Activated T-helper 2 cell treated with anti-CD3 and anti-CD28 coated beads, Interferon-gamma antibody, Interleukin-2, Interleukin-4, amounts not matched to agents 10 μg/mL and 5 μg/mL and 100 μg/mL, durations not matched to agents 14 hours and 24 hours and 36 hours (primary cell): ENCODE data around the gene CPTP. TPM values are rescaled to one million over a fixed set of nuclear protein-coding genes. Genes with fewer than 3 reads are reported as not detected.
"Not testable (repeated sequence)": the region's sequence is repeated elsewhere in the genome, so short reads cannot be mapped to it uniquely, and the experiment has no call there.

Experiments
- DNase-seq: peaks from one replicate; pipeline ENCODE4 v3.0.0; 2021; ENCODE audit warnings: low spot score
- H3K27ac Mint-ChIP-seq: one replicate; pipeline ENCODE4 v1.8.0; 2021; ENCODE audit warnings: mixed read lengths
- H3K27me3 Mint-ChIP-seq: one replicate; pipeline ENCODE4 v1.8.0; 2021; ENCODE audit warnings: low read depth, mixed read lengths
- H3K36me3 Mint-ChIP-seq: one replicate; pipeline ENCODE4 v1.8.0; 2021; ENCODE audit warnings: low read depth, mixed read lengths
- H3K4me1 Mint-ChIP-seq: one replicate; pipeline ENCODE4 v1.8.0; 2021; ENCODE audit warnings: low read depth, mixed read lengths
- H3K4me3 Mint-ChIP-seq: one replicate; pipeline ENCODE4 v1.8.0; 2021; ENCODE audit warnings: low read depth, mild to moderate bottlenecking, moderate library complexity, mixed read lengths
- H3K9me3 Mint-ChIP-seq: one replicate; pipeline ENCODE4 v1.8.0; 2021; ENCODE audit warnings: mixed read lengths
- intact Hi-C: fragments of 100-400 bp; cut with micrococcal nuclease; formaldehyde crosslinking; loops from one replicate; pipeline ENCODE4 v1.15.1; 2023
- total RNA-seq: library from RNA; stranded (reverse); gene quantifications from 2 replicates; pipeline ENCODE4 v1.2.3, GENCODE V29; 2022

CPTP gene
- total RNA-seq, 1 donor from 2014 or later, result 12.1 TPM

GRCh38 chr1:1312450-1313314 is 11.9 kb upstream of the CPTP start:
- H3K36me3 Mint-ChIP-seq, result peaks cover 33% of the 10 kb centered on the region
- DNase-seq, result no peak
- intact Hi-C loops, result no loop called here
- no peak overlapping the region for H3K4me3 Mint-ChIP-seq
- H3K9me3 Mint-ChIP-seq, result no peaks in the 10 kb centered on the region
- no peaks in the 10 kb centered on the region for H3K27me3 Mint-ChIP-seq
- no peaks in the 10 kb centered on the region for H3K4me1 Mint-ChIP-seq
- no peak overlapping the region for H3K27ac Mint-ChIP-seq

- no peak overlapping the region for H3K27ac Mint-ChIP-seq
- H3K4me1 Mint-ChIP-seq, result no peaks in the 10 kb centered on the region
- no peak overlapping the region for H3K4me3 Mint-ChIP-seq
- no peaks in the 10 kb centered on the region for H3K27me3 Mint-ChIP-seq
- intact Hi-C loops, result no loop called here
- DNase-seq, result no peak
- peaks cover 35% of the 10 kb centered on the region for H3K36me3 Mint-ChIP-seq
- H3K9me3 Mint-ChIP-seq, result no peaks in the 10 kb centered on the region
Observed at GRCh38 chr1:1313500-1314236, 10.9 kb upstream of the CPTP start.

GRCh38 chr1:1314237-1314586 is 10.4 kb upstream of the CPTP start:
- intact Hi-C loops, result no loop called here
- no peak for DNase-seq
- Mint-ChIP-seq H3K9me3 (no peaks in the 10 kb centered on the region), H3K36me3 (peaks cover 41% of the 10 kb centered on the region), H3K4me1 (no peaks in the 10 kb centered on the region), H3K4me3 (no peak overlapping the region), H3K27ac (no peak overlapping the region), H3K27me3 (no peaks in the 10 kb centered on the region)

GRCh38 chr1:1314678-1315335 is 9.8 kb upstream of the CPTP start:
- Mint-ChIP-seq H3K4me1 (no peaks in the 10 kb centered on the region), H3K36me3 (peaks cover 46% of the 10 kb centered on the region)

GRCh38 chr1:1315435-1315954 is 9.1 kb upstream of the CPTP start:
- intact Hi-C loops, result no loop called here
- Mint-ChIP-seq H3K27ac (no peak overlapping the region), H3K9me3 (no peaks in the 10 kb centered on the region), H3K27me3 (no peaks in the 10 kb centered on the region), H3K36me3 (peaks cover 48% of the 10 kb centered on the region), H3K4me3 (no peak overlapping the region), H3K4me1 (no peaks in the 10 kb centered on the region)
- DNase-seq, result no peak

More at GRCh38 chr1:1314678-1315335, 9.8 kb upstream of the CPTP start:
- Mint-ChIP-seq H3K9me3 (no peaks in the 10 kb centered on the region), H3K27ac (no peak overlapping the region), H3K4me3 (no peak overlapping the region), H3K27me3 (no peaks in the 10 kb centered on the region)
- intact Hi-C loops, result no loop called here
- DNase-seq, result no peak

- H3K4me1 Mint-ChIP-seq, H3K9me3 Mint-ChIP-seq, intact Hi-C loops, H3K4me3 Mint-ChIP-seq, DNase-seq, H3K27ac Mint-ChIP-seq, H3K27me3 Mint-ChIP-seq: not testable (repeated sequence)
- H3K36me3 Mint-ChIP-seq, result peaks cover 44% of the 10 kb centered on the region
Observed at GRCh38 chr1:1316199-1316598, 8.4 kb upstream of the CPTP start.

- no peak for DNase-seq
- Mint-ChIP-seq H3K36me3 (peaks cover 49% of the 10 kb centered on the region), H3K4me3 (no peak overlapping the region), H3K27me3 (no peaks in the 10 kb centered on the region), H3K27ac (no peak overlapping the region), H3K4me1 (peaks cover 4% of the 10 kb centered on the region), H3K9me3 (no peaks in the 10 kb centered on the region)
- intact Hi-C loops, result no loop called here
Observed at GRCh38 chr1:1317420-1317819, 7.2 kb upstream of the CPTP start.

- no peak for DNase-seq
- Mint-ChIP-seq H3K4me1 (peaks cover 7% of the 10 kb centered on the region), H3K4me3 (no peak overlapping the region), H3K9me3 (no peaks in the 10 kb centered on the region), H3K27me3 (no peaks in the 10 kb centered on the region), H3K36me3 (peaks cover 47% of the 10 kb centered on the region), H3K27ac (no peak overlapping the region)
- intact Hi-C loops, result no loop called here
Observed at GRCh38 chr1:1318131-1318652, 6.4 kb upstream of the CPTP start.

GRCh38 chr1:1318777-1319645 is 5.6 kb upstream of the CPTP start:
- H3K4me3 Mint-ChIP-seq, result no peak overlapping the region
- H3K36me3 Mint-ChIP-seq, result peaks cover 46% of the 10 kb centered on the region
- peaks cover 11% of the 10 kb centered on the region for H3K4me1 Mint-ChIP-seq
- no peak for DNase-seq
- H3K27ac Mint-ChIP-seq, result no peak overlapping the region
- intact Hi-C loops, result no loop called here
- H3K9me3 Mint-ChIP-seq, result no peaks in the 10 kb centered on the region
- H3K27me3 Mint-ChIP-seq, result no peaks in the 10 kb centered on the region

GRCh38 chr1:1319646-1319941 is 5.0 kb upstream of the CPTP start:
- Mint-ChIP-seq H3K27ac (no peak overlapping the region), H3K36me3 (peaks cover 46% of the 10 kb centered on the region), H3K4me1 (peaks cover 11% of the 10 kb centered on the region), H3K27me3 (no peaks in the 10 kb centered on the region), H3K4me3 (no peak overlapping the region), H3K9me3 (no peaks in the 10 kb centered on the region)
- DNase-seq, result no peak
- intact Hi-C loops, result no loop called here

GRCh38 chr1:1320666-1321448 is 3.7 kb upstream of the CPTP start:
- no peak for DNase-seq
- intact Hi-C loops, result no loop called here
- H3K4me3 Mint-ChIP-seq, result no peak overlapping the region
- H3K36me3 Mint-ChIP-seq, result peaks cover 38% of the 10 kb centered on the region
- no peaks in the 10 kb centered on the region for H3K9me3 Mint-ChIP-seq
- no peak overlapping the region for H3K27ac Mint-ChIP-seq
- no peaks in the 10 kb centered on the region for H3K27me3 Mint-ChIP-seq
- H3K4me1 Mint-ChIP-seq, result peaks cover 15% of the 10 kb centered on the region
